Subcutaneous adipose tissue (tissue), 4 donors: ENCODE data around the gene FOXD1. TPM values are rescaled to one million over a fixed set of nuclear protein-coding genes. Genes with fewer than 3 reads are reported as not detected.

ENCODE experiments used
- CTCF ChIP-seq: fragments of 450-650 bp; IDR thresholded peaks from one replicate; pipeline ENCODE4 v1.5.1; 2016; ENCODE audit warnings: low read depth, mild to moderate bottlenecking, control low read depth, antibody characterized with exemption, moderate library complexity
- total RNA-seq, 4 donors: library from RNA; depleted of rRNA; stranded (reverse); fragments of >200 nt; gene quantifications; one replicate each; pipeline ENCODE4 v1.1.0, GENCODE V29; 2016

Gene FOXD1
- total RNA-seq, 4 donors from 2014 or later: 0.22 TPM; not detected in 3

GRCh38 chr5:73399775-73400174, 48.8 kb downstream of the FOXD1 start:
- no peak for TF ChIP-seq CTCF

Other genes with a start within 250 kb of the FOXD1 start
- 100 to 1,000 TPM; 429 to 545 (median 461) TPM for gene BTF3, start 49.7 kb upstream of the FOXD1 start, total RNA-seq
- 10 to 100 TPM; 13.5 to 42.7 (median 32.6) TPM for gene ANKRA2, start 116.9 kb upstream of the FOXD1 start, total RNA-seq
- 10 to 100 TPM; 17.2 to 59.5 (median 33.5) TPM for gene UTP15, start 117.0 kb upstream of the FOXD1 start, total RNA-seq
- 10 to 100 TPM in 3 of 4 donors, 1 to 10 TPM in 1; 9.9 to 46.3 (median 17.3) TPM for gene ARHGEF28, start 177.4 kb upstream of the FOXD1 start, total RNA-seq